ENCODE data around the gene ASTN2.

Gene ASTN2

GRCh38 chr9:116476002-116476401 lies 938.9 kb downstream of the ASTN2 start:
- TF ChIP-seq EZH2 (IDR thresholded peaks at IDR 0.05; ENCODE audit: borderline replicate concordance, low read length) (no peak), CTCF (IDR thresholded peaks at IDR 0.05; ENCODE audit: low read length) (no peak)
- Histone ChIP-seq H3K4me3 (ENCODE audit: low read depth, low read length, poor library complexity, severe bottlenecking) (no peak overlapping the region), H3K36me3 (ENCODE audit: insufficient read depth, low read length) (no peaks in the 10 kb centered on the region), H2AFZ (ENCODE audit: low read length) (no peak overlapping the region), H3K79me2 (ENCODE audit: insufficient read depth, low read length) (no peaks in the 10 kb centered on the region), H3K4me2 (ENCODE audit: low read length) (no peak overlapping the region), H3K4me1 (ENCODE audit: insufficient read depth, low read length, severe bottlenecking) (no peaks in the 10 kb centered on the region), H3K27ac (ENCODE audit: low read depth, low read length, poor library complexity, severe bottlenecking) (no peak overlapping the region), H4K20me1 (ENCODE audit: insufficient read depth, low read length) (no peaks in the 10 kb centered on the region), H3K9me3 (ENCODE audit: low read length) (no peaks in the 10 kb centered on the region), H3K9ac (ENCODE audit: low read length) (no peak overlapping the region), H3K27me3 (ENCODE audit: insufficient read depth, low read length) (no peaks in the 10 kb centered on the region), H3K9me2 (ENCODE audit: low read depth, low read length) (no peaks in the 10 kb centered on the region), H3F3A (ENCODE audit: insufficient read depth, low read length) (no peaks in the 10 kb centered on the region)

DNA sequence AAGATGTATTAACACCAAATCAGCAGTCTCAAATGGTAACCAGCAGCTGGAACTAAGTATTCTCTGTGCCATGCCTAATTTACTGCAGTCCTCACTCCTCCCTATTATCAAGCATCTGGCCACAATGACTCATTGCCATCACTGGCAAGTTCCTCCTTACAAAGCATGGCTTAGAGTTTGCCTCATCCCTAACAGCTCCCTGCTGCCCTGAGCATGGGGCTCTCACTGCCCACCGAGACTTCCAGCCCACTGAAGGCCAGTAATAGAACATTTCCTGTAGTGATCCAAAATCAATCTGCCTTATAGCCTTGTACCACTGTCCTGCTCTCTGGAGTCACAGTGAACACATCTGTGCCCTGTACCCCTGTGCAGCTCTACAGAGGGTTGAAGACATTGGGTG lies 939.7 kb downstream of the ASTN2 start:
- Histone ChIP-seq H3K27me3 (ENCODE audit: insufficient read depth, low read length) (no peaks in the 10 kb centered on the region), H3K27ac (ENCODE audit: low read depth, low read length, poor library complexity, severe bottlenecking) (no peak overlapping the region), H2AFZ (ENCODE audit: low read length) (no peak overlapping the region), H3K9me2 (ENCODE audit: low read depth, low read length) (no peaks in the 10 kb centered on the region), H3K4me2 (ENCODE audit: low read length) (no peak overlapping the region), H4K20me1 (ENCODE audit: insufficient read depth, low read length) (no peaks in the 10 kb centered on the region), H3K9me3 (ENCODE audit: low read length) (no peaks in the 10 kb centered on the region), H3K4me3 (ENCODE audit: low read depth, low read length, poor library complexity, severe bottlenecking) (no peak overlapping the region), H3K36me3 (ENCODE audit: insufficient read depth, low read length) (no peaks in the 10 kb centered on the region), H3K9ac (ENCODE audit: low read length) (no peak overlapping the region), H3K4me1 (ENCODE audit: insufficient read depth, low read length, severe bottlenecking) (no peaks in the 10 kb centered on the region), H3F3A (ENCODE audit: insufficient read depth, low read length) (no peaks in the 10 kb centered on the region), H3K79me2 (ENCODE audit: insufficient read depth, low read length) (no peaks in the 10 kb centered on the region)
- TF ChIP-seq EZH2 (IDR thresholded peaks at IDR 0.05; ENCODE audit: borderline replicate concordance, low read length) (no peak), CTCF (IDR thresholded peaks at IDR 0.05; ENCODE audit: low read length) (no peak)

- no peak overlapping the region for H3K4me2 ChIP-seq (ENCODE audit: low read length)
- H4K20me1 ChIP-seq (ENCODE audit: insufficient read depth, low read length): no peaks in the 10 kb centered on the region
- H3K36me3 ChIP-seq (ENCODE audit: insufficient read depth, low read length): no peaks in the 10 kb centered on the region
- H3K27ac ChIP-seq (ENCODE audit: low read depth, low read length, poor library complexity, severe bottlenecking): no peak overlapping the region
- no peaks in the 10 kb centered on the region for H3K9me3 ChIP-seq (ENCODE audit: low read length)
- TF ChIP-seq EZH2 (IDR thresholded peaks at IDR 0.05; ENCODE audit: borderline replicate concordance, low read length) (no peak), CTCF (IDR thresholded peaks at IDR 0.05; ENCODE audit: low read length) (no peak)
- no peak overlapping the region for H3K4me3 ChIP-seq (ENCODE audit: low read depth, low read length, poor library complexity, severe bottlenecking)
- H3K27me3 ChIP-seq (ENCODE audit: insufficient read depth, low read length): no peaks in the 10 kb centered on the region
- H3K9me2 ChIP-seq (ENCODE audit: low read depth, low read length): no peaks in the 10 kb centered on the region
- no peaks in the 10 kb centered on the region for H3K4me1 ChIP-seq (ENCODE audit: insufficient read depth, low read length, severe bottlenecking)
- H2AFZ ChIP-seq (ENCODE audit: low read length): no peak overlapping the region
- no peaks in the 10 kb centered on the region for H3K79me2 ChIP-seq (ENCODE audit: insufficient read depth, low read length)
- no peaks in the 10 kb centered on the region for H3F3A ChIP-seq (ENCODE audit: insufficient read depth, low read length)
- no peak overlapping the region for H3K9ac ChIP-seq (ENCODE audit: low read length)
Observed at GRCh38 chr9:116471944-116472506, 942.8 kb downstream of the ASTN2 start.

All from OCI-LY1 (cell line).